ENCODE measurements around the gene ABHD16B. TPM values are rescaled to one million over a fixed set of nuclear protein-coding genes. Genes with fewer than 3 reads are reported as not detected.

Gene ABHD16B
- total and polyA plus RNA-seq, 2 of the 13 experiments (the other 11 are each of a cell fraction or from before 2014, with no cell fraction given), result not detected

DNA sequence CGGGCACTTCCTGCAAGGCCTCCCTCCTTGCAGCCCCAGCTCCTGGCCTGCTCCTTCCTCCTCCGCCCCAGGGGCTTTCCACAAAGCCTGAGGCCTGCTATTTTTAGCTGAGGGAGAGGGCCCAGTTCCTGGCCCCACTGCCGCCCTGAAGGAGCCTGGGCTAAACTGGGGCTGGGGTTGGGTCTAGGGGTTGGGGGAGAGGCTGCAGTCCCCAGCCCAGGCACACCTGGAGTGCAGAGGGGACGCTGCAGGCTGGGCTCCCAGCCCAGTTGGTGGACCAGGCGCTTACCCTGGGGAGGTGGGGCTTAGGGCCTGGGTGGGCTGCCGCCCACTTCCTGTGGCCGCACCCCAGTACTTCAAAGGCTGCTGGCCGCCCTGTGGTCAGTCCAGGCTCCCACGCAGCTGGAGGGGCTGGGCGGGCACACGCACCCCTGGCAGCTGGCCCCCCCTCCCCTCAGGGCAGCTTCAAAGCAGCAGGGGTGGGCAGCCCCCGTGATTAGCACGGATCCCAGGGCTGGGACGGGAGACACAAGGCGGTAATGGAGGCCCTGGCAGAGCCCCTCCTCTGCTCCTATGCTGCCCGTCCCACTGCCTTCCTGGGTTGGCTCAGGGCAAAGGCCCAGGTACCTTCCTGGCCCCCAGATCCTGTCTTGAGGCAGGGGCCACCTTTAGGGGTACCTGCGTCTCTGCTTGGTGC lies 7.1 kb upstream of the ABHD16B start (continued):
- TF ChIP-seq TEAD3 (CRISPR knock-in tag; optimal IDR thresholded peaks at IDR 0.05; ENCODE audit: borderline replicate concordance), result peak; percentile 58
- peak; percentile 62 for TF ChIP-seq NCOA2 (CRISPR knock-in tag; IDR thresholded peaks at IDR 0.05)
- TF ChIP-seq TSC22D2 (CRISPR knock-in tag; IDR thresholded peaks at IDR 0.05; ENCODE audit: borderline replicate concordance), result peak; percentile 18; the same call in 1 of the 2 replicates
- peak; percentile 77 for TF ChIP-seq SP5 (CRISPR knock-in tag; IDR thresholded peaks at IDR 0.05; ENCODE audit: borderline replicate concordance, low read depth)
- no peak for TF ChIP-seq KAT2B (IDR thresholded peaks at IDR 0.05; ENCODE audit: borderline replicate concordance, low read depth, low read length)
- no peak for TF ChIP-seq NFE2L1 (CRISPR knock-in tag; IDR thresholded peaks at IDR 0.05; ENCODE audit: borderline replicate concordance)
- no peak for TF ChIP-seq GTF2F1 (IDR thresholded peaks at IDR 0.05; ENCODE audit: low read length)
- TF ChIP-seq ETV6 (CRISPR knock-in tag; conservative IDR thresholded peaks at IDR 0.05), result no peak
- TF ChIP-seq ATF7-NPFF (CRISPR knock-in tag; IDR thresholded peaks at IDR 0.05; ENCODE audit: low read depth), result no peak
- TF ChIP-seq ZNF850 (CRISPR knock-in tag; conservative IDR thresholded peaks at IDR 0.05), result no peak
- TF ChIP-seq CREB3 (CRISPR knock-in tag; IDR thresholded peaks at IDR 0.05), result no peak
- no peak for TF ChIP-seq TCF12 (IDR thresholded peaks at IDR 0.05)
- peak; percentile 2; the same call in 1 of the 2 replicates for TF ChIP-seq TCF12 (CRISPR knock-in tag; IDR thresholded peaks at IDR 0.05)
- TF ChIP-seq STAG1 (CRISPR knock-in tag; IDR thresholded peaks at IDR 0.05), result peak; percentile 10; the same call in 1 of the 2 replicates
- no peak for TF ChIP-seq TRAFD1 (CRISPR knock-in tag; IDR thresholded peaks at IDR 0.05; ENCODE audit: borderline replicate concordance)
- no peak for TF ChIP-seq RNF2 (conservative IDR thresholded peaks at IDR 0.05; ENCODE audit: low read depth)
- TF ChIP-seq PHB2 (IDR thresholded peaks at IDR 0.05; ENCODE audit: partially characterized antibody), result no peak
- TF ChIP-seq CAMTA2 (CRISPR knock-in tag; IDR thresholded peaks at IDR 0.05; ENCODE audit: borderline replicate concordance), result no peak
- peak; percentile 73; the same call in 1 of the 2 replicates for TF ChIP-seq ZBTB46 (CRISPR knock-in tag; IDR thresholded peaks at IDR 0.05; ENCODE audit: borderline replicate concordance)
- TF ChIP-seq ZNF136 (CRISPR knock-in tag; IDR thresholded peaks at IDR 0.05; ENCODE audit: low read depth), result no peak
- peak; percentile 83 for TF ChIP-seq SP4 (CRISPR knock-in tag; IDR thresholded peaks at IDR 0.05)
- TF ChIP-seq, protein P1, sequence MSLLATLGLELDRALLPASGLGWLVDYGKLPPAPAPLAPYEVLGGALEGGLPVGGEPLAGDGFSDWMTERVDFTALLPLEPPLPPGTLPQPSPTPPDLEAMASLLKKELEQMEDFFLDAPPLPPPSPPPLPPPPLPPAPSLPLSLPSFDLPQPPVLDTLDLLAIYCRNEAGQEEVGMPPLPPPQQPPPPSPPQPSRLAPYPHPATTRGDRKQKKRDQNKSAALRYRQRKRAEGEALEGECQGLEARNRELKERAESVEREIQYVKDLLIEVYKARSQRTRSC (CRISPR knock-in tag; IDR thresholded peaks at IDR 0.05; ENCODE audit: low read depth), result 0 out of 2 replicates have a peak, but pooled peaks have one; percentile 73
- peak; percentile 71 for TF ChIP-seq ZBTB14 (CRISPR knock-in tag; IDR thresholded peaks at IDR 0.05)
- TF ChIP-seq ZNF740 (CRISPR knock-in tag; IDR thresholded peaks at IDR 0.05), result peak; percentile 82; the same call in 1 of the 2 replicates

All from HepG2 (cell line).